Stimulated activated CD8-positive, alpha-beta memory T cell treated with anti-CD3 and anti-CD28 coated beads, Interleukin-12 subunit alpha, Interleukin-12 subunit beta, amount 100 ng/mL, for 24 hours (primary cell): ENCODE results near the gene CNDP1.
"Not testable (repeated sequence)": the region's sequence is repeated elsewhere in the genome, so short reads cannot be mapped to it uniquely, and the experiment has no call there.

ENCODE experiments used
- DNase-seq: peaks from one replicate; pipeline ENCODE4 v3.0.0-alpha.2; 2020; ENCODE audit errors: extremely low read depth

The CNDP1 gene

GRCh38 chr18:74546007-74546406 is 11.7 kb downstream of the CNDP1 start:
- no peak for DNase-seq

GRCh38 chr18:74546751-74547530 is 12.6 kb downstream of the CNDP1 start:
- no peak for DNase-seq

- DNase-seq, result no peak
These were observed 13.6 kb downstream of the CNDP1 start for GRCh38 chr18:74547860-74548259.

GRCh38 chr18:74549591-74550104 is 15.3 kb downstream of the CNDP1 start:
- DNase-seq, result no peak

- no peak for DNase-seq
These were observed 16.6 kb downstream of the CNDP1 start for GRCh38 chr18:74550886-74551285.

GRCh38 chr18:74551452-74551851 is 17.2 kb downstream of the CNDP1 start:
- DNase-seq, result no peak

GRCh38 chr18:74551936-74552555 is 17.7 kb downstream of the CNDP1 start:
- DNase-seq, result peak; percentile 41

- no peak for DNase-seq
These were observed 21.8 kb downstream of the CNDP1 start for GRCh38 chr18:74556126-74556525.

- no peak for DNase-seq
These were observed 23.8 kb downstream of the CNDP1 start for GRCh38 chr18:74558096-74558495.

- DNase-seq, result no peak
These were observed 27.9 kb downstream of the CNDP1 start for GRCh38 chr18:74562131-74562730.

GRCh38 chr18:74562775-74563174 is 28.5 kb downstream of the CNDP1 start:
- DNase-seq, result no peak

GRCh38 chr18:74563999-74564398 is 29.7 kb downstream of the CNDP1 start:
- DNase-seq, result no peak

GRCh38 chr18:74565164-74565563 is 30.9 kb downstream of the CNDP1 start:
- DNase-seq, result not testable (repeated sequence)

- DNase-seq, result not testable (repeated sequence)
These were observed 31.7 kb downstream of the CNDP1 start for GRCh38 chr18:74565993-74566392.

GRCh38 chr18:74567822-74568221 is 33.5 kb downstream of the CNDP1 start:
- no peak for DNase-seq

- DNase-seq, result no peak
These were observed 35.1 kb downstream of the CNDP1 start for GRCh38 chr18:74569401-74569800.

- no peak for DNase-seq
These were observed 36.0 kb downstream of the CNDP1 start for GRCh38 chr18:74570266-74570665.

- no peak for DNase-seq
These were observed 37.8 kb downstream of the CNDP1 start for GRCh38 chr18:74571895-74572680.

GRCh38 chr18:74573053-74573452 is 38.8 kb downstream of the CNDP1 start:
- DNase-seq, result no peak

- DNase-seq, result no peak
These were observed 40.6 kb downstream of the CNDP1 start for GRCh38 chr18:74574916-74575315.

GRCh38 chr18:74577019-74577418 is 42.7 kb downstream of the CNDP1 start:
- no peak for DNase-seq

- DNase-seq, result no peak
These were observed 45.3 kb downstream of the CNDP1 start for GRCh38 chr18:74579496-74580065.
